ENCODE data around the gene OR3A3.

OR3A3 gene

DNA sequence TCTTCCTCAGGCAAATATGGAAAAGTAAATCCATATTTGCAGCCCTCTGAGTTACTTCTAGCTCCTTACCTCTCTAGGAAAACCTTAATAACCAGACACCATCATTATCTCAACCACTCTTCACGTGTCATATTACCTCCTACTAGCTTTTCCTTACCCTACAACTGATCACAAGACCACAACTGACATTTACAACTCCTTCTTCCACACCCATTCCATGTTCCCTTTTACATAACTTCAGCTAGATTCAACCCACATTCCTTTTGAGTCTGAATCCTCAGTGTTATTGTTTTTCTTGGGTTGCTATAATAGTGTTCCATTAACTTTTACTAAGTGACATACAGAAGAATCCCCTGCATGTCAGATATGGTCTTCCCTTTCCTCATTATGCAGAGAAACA lies 27.2 kb downstream of the OR3A3 start:
- Histone ChIP-seq H3K4me1 (ENCODE audit: insufficient read depth, low read length, poor library complexity, severe bottlenecking) (no peaks in the 10 kb centered on the region), H3K79me2 (ENCODE audit: insufficient read depth, low read length) (no peaks in the 10 kb centered on the region), H3K27me3 (ENCODE audit: insufficient read depth, low read length, poor library complexity, severe bottlenecking) (no peaks in the 10 kb centered on the region), H3K4me2 (ENCODE audit: low read depth, low read length, poor library complexity, severe bottlenecking) (no peak overlapping the region), H2AFZ (ENCODE audit: low read length) (no peak overlapping the region), H3F3A (ENCODE audit: low read depth) (no peaks in the 10 kb centered on the region), H3K9me3 (ENCODE audit: insufficient read depth, low read depth, low read length) (no peaks in the 10 kb centered on the region), H3K36me3 (ENCODE audit: insufficient read depth, low read length) (no peaks in the 10 kb centered on the region), H3K9ac (ENCODE audit: low read depth, low read length, poor library complexity, severe bottlenecking) (no peak overlapping the region), H3K4me3 (ENCODE audit: low read length, poor library complexity, severe bottlenecking) (no peak overlapping the region), H4K20me1 (ENCODE audit: insufficient read depth, low read length, poor library complexity, severe bottlenecking) (no peaks in the 10 kb centered on the region), H3K9me2 (replicated peaks; ENCODE audit: low read depth, low read length) (no peaks in the 10 kb centered on the region)
- TF ChIP-seq, protein P1, sequence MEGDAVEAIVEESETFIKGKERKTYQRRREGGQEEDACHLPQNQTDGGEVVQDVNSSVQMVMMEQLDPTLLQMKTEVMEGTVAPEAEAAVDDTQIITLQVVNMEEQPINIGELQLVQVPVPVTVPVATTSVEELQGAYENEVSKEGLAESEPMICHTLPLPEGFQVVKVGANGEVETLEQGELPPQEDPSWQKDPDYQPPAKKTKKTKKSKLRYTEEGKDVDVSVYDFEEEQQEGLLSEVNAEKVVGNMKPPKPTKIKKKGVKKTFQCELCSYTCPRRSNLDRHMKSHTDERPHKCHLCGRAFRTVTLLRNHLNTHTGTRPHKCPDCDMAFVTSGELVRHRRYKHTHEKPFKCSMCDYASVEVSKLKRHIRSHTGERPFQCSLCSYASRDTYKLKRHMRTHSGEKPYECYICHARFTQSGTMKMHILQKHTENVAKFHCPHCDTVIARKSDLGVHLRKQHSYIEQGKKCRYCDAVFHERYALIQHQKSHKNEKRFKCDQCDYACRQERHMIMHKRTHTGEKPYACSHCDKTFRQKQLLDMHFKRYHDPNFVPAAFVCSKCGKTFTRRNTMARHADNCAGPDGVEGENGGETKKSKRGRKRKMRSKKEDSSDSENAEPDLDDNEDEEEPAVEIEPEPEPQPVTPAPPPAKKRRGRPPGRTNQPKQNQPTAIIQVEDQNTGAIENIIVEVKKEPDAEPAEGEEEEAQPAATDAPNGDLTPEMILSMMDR (conservative IDR thresholded peaks at IDR 0.05; ENCODE audit: low read length) = no peak
- no peak for TF ChIP-seq EZH2phosphoT487 (IDR thresholded peaks at IDR 0.05; ENCODE audit: borderline replicate concordance)

DNA sequence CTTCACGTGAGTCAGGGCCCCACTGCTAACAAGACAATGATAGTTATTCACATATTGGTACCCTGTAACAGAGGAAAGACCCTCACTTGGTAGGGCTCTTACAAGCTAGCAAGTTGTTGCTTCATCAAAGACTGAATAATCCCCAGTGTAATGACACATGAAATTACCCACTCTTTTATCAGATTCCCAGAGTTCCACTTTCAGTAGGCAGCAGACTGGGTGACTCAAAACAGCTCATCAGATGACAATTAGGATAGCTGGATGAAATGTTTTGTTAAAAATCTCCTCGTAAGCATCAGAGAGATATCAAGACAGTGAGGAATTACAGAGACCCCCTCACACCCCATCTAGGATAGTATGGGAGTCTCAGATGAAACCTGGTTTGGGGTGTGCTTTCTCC lies 29.3 kb downstream of the OR3A3 start:
- Histone ChIP-seq H3K4me1 (ENCODE audit: insufficient read depth, low read length, poor library complexity, severe bottlenecking) (no peaks in the 10 kb centered on the region), H3K9ac (ENCODE audit: low read depth, low read length, poor library complexity, severe bottlenecking) (no peak overlapping the region), H4K20me1 (ENCODE audit: insufficient read depth, low read length, poor library complexity, severe bottlenecking) (no peaks in the 10 kb centered on the region), H3K9me3 (ENCODE audit: insufficient read depth, low read depth, low read length) (no peaks in the 10 kb centered on the region), H3K4me3 (ENCODE audit: low read length, poor library complexity, severe bottlenecking) (no peak overlapping the region), H3K9me2 (replicated peaks; ENCODE audit: low read depth, low read length) (no peaks in the 10 kb centered on the region), H3F3A (ENCODE audit: low read depth) (no peaks in the 10 kb centered on the region), H2AFZ (ENCODE audit: low read length) (no peak overlapping the region), H3K4me2 (ENCODE audit: low read depth, low read length, poor library complexity, severe bottlenecking) (no peak overlapping the region), H3K36me3 (ENCODE audit: insufficient read depth, low read length) (no peaks in the 10 kb centered on the region), H3K79me2 (ENCODE audit: insufficient read depth, low read length) (no peaks in the 10 kb centered on the region), H3K27me3 (ENCODE audit: insufficient read depth, low read length, poor library complexity, severe bottlenecking) (no peaks in the 10 kb centered on the region)
- TF ChIP-seq, protein P1 (conservative IDR thresholded peaks at IDR 0.05; ENCODE audit: low read length) = no peak
- TF ChIP-seq EZH2phosphoT487 (IDR thresholded peaks at IDR 0.05; ENCODE audit: borderline replicate concordance) = no peak

DNA sequence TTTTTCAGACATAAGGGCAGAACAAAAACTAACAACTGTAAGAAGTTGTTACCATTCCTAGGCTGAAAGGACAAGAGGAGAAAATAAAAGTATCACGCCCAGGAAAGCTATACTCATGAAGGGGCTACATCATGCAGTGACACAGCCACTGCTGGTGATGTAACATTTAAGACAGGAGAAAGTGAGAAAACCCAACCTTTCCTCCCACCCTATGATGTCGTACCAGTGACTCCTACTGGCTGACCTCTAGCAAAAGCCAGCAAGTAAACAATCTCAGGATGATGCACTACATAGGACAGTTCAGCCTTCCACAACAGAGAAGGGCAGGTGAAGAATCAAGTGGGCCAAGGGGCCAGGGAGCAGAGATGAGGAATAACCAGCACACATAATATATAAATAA lies 36.5 kb downstream of the OR3A3 start:
- H3K79me2 ChIP-seq (ENCODE audit: insufficient read depth, low read length) = no peaks in the 10 kb centered on the region
- H3K36me3 ChIP-seq (ENCODE audit: insufficient read depth, low read length) = no peaks in the 10 kb centered on the region
- no peak overlapping the region for H2AFZ ChIP-seq (ENCODE audit: low read length)
- TF ChIP-seq EZH2phosphoT487 (IDR thresholded peaks at IDR 0.05; ENCODE audit: borderline replicate concordance) = no peak
- TF ChIP-seq, protein P1 (conservative IDR thresholded peaks at IDR 0.05; ENCODE audit: low read length) = peak; percentile 60
- no peak overlapping the region for H3K4me2 ChIP-seq (ENCODE audit: low read depth, low read length, poor library complexity, severe bottlenecking)
- H4K20me1 ChIP-seq (ENCODE audit: insufficient read depth, low read length, poor library complexity, severe bottlenecking) = no peaks in the 10 kb centered on the region
- H3K9me3 ChIP-seq (ENCODE audit: insufficient read depth, low read depth, low read length) = no peaks in the 10 kb centered on the region
- H3K9me2 ChIP-seq (replicated peaks; ENCODE audit: low read depth, low read length) = no peaks in the 10 kb centered on the region
- no peak overlapping the region for H3K4me3 ChIP-seq (ENCODE audit: low read length, poor library complexity, severe bottlenecking)
- H3K9ac ChIP-seq (ENCODE audit: low read depth, low read length, poor library complexity, severe bottlenecking) = no peak overlapping the region
- no peaks in the 10 kb centered on the region for H3K4me1 ChIP-seq (ENCODE audit: insufficient read depth, low read length, poor library complexity, severe bottlenecking)
- no peaks in the 10 kb centered on the region for H3K27me3 ChIP-seq (ENCODE audit: insufficient read depth, low read length, poor library complexity, severe bottlenecking)
- no peaks in the 10 kb centered on the region for H3F3A ChIP-seq (ENCODE audit: low read depth)
